GM18508 (cell line): Measurements from ENCODE around the gene DPP6.

ENCODE experiments used
- ATAC-seq: cut with Tn5 transposase; IDR thresholded peaks from one replicate; pipeline ENCODE4 v1.9.1; 2021; ENCODE audit warnings: moderate number of reproducible peaks; ENCODE audit not compliant: insufficient read depth, unreplicated experiment

The DPP6 gene

DNA sequence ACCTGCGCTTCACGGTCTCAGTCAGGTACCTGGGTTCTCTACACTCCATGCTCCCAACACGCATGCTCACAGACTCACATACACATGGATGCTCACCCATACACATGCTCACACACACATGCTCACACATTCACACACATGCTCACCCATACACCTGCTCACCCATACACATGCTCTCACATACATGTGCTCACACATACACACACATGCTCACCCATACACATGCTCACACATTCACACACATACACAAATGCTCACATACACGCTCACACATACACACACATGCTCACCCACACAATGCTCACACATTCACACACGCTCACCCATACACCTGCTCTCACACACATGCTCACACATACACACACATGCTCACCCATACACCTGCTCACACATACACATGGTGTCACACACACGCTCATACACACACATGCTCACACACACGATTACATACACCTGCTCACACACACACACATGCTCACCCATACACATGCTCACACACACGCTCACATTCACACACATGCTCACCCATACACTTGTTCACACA lies 830.8 kb downstream of the DPP6 start:
- ATAC-seq: no peak

DNA sequence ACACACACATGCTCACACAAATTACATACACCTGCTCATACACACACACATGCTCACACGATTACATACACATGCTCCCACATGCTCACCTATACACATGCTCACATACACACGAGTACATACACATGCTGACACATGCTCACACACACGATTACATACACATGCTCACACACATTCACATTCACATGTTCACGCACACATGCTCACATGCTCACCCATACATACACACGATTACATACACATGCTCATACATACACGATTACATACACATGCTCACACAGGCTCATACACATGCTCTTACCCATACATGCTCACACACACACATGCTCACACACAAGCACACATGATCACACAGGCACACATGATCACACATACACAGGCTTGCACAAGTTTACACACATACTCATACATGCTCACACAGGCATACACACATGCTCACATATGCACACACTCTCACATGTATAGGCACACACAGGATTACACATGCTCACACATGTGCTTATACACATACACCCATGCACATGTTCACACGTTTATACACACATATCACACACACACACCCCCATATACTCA lies 832.2 kb downstream of the DPP6 start:
- no peak for ATAC-seq

DNA sequence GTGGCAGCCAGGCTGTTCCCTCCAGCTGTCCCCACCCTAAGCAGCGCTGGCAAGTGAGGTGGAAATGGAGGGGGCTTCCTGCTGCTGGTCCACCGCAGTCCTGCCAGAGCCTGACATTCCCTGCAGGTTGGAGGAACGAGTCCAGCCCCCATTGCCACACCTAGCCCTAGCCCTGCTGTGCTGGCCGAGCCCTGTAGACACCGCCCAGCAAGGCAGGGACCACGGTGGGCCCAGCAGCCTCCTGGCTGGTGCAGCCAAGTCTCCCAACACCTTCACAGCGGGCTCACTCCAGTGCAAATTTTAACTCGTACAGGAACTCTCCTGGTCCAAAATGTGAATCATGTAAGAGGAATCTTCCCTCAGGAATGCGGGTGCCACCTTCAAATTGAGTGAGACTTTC lies 834.4 kb downstream of the DPP6 start:
- ATAC-seq: no peak

DNA sequence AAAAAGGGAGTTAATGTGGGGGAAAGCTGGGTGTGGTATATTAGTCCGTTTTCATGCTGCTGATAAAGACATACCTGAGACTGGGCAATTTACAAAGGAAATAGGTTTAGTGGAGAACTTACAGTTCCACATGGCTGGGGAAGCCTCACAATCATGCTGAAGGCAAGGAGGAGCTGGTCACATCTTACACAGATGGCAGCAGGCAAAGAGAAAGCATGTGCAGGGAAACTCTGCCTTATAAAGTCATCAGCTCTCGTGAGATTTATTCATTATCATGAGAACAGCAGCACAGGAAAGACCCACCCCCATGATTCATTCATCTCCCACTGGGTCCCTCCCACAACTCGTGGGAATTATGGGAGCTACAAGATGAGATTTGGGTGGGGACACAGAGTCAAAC lies 836.5 kb downstream of the DPP6 start:
- ATAC-seq: no peak

DNA sequence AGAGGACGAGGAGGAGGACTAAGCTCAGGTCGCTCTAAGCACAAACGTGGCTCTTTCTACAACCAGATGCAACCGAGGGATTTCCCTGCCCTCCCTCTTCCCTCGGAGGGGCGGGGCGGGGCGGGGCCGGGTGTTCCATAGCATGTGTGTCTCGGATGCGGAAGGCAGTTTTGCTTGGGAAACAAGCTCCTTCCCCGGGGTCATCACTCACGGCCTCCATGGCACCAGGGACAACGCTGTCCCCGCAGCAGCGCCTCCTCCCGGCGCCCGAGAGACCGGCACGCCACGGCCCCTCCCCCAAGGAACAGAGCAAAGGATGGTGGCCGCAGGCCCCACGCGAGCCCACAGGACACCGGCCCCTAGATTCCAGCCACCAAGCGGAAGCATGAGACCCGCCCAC lies 840.3 kb downstream of the DPP6 start:
- no peak for ATAC-seq

DNA sequence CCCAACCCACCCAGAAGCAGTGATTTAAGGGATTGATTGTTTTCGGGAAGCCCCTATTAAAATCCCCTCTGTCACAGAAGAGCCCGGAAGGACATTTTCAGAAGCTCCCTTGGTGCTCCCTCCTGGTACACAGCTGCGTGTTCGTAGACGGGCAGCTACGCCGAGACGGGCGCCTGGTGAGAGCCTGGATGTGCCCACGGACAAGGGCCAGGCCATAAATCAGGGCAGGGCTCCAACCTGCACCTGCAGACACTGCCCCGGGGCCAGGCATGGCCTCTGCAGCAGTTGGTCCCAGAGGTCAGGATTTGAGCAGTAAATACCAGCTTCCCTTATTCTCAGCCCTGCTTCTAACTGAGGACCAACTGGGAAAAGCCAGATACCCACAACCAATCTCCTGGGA lies 843.9 kb downstream of the DPP6 start:
- no peak for ATAC-seq

DNA sequence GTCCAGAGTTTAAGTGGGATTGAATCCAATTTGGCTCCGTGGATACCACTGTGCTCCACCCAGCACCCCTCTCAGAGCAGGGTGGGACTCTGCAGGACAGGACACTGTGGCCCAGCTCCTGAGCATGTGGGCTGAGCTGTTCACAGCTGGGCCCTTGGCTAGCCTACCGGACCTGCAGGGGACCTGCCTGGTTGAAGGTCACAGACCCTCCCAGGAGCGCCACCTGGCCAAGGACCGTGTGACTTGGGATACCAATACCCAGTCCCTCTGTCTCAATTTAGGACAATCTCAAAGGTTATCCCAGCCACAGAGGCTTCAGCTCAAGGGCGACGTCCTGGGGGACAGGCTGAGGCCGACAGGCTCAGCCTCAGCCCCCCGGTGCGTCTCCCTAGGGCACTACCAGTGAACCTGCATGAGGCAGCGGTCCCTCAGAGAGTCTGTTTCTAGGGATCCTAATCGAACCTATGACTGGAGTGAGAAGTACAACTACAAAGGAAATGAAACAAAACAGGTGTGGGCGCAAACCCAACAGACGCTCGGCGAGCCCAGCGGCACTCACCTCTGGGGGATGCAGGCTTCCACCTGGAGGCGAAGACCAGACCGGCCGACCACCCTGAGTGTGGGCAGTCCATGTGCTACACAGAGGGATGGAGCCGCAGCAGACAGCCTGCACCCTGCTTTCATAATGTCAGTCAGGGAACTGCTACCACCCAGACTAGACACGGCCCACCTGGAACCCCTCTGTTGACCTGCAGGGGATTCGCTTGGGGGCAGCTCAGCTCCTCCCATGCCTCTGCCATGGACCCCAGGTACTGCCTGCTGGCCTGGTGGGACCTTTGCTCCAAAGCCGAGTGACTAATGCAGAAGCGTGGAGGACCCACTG lies 847.0 kb downstream of the DPP6 start:
- ATAC-seq: no peak

DNA sequence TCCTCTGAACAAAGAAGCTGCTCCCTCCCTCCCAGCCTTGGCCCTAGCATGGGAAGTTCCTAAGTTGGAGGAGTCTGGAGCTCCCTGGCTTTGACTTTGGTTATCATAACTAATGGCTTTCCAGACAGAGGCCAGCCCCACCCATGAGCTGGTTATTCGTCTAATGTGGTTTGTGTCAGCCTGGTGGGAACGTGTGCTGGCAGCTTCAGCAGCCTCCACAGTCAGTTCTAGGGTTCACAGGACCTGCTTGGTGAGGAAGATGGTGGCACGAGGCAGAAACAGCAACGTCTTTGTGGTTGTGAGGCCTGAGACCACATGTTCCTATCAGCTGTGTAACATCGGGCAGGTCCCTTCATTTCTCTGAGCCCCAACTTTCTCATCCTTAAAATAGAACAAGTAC lies 847.7 kb downstream of the DPP6 start:
- no peak for ATAC-seq

DNA sequence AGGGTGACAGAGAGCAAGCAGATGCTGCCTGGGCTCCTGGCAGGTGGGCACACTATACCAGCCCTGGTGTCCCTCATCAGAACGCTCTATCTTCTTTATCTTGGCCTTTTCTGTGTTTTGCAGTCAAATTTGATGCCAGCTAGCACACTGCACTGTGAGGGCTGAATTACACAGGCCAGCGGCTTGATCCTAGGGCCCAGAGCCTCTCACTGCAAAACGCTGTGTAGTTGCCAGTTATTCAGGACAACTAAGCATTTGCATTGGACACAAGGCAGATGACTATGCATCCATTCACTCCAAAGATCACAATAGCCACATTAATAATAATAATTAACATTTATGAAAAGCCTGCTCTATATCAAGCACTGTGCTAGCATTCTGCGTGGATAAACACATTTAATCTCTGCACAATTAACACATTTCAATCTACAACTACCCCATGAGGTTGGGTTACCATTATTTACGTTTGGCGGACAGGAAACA lies 850.4 kb downstream of the DPP6 start:
- ATAC-seq: no peak

DNA sequence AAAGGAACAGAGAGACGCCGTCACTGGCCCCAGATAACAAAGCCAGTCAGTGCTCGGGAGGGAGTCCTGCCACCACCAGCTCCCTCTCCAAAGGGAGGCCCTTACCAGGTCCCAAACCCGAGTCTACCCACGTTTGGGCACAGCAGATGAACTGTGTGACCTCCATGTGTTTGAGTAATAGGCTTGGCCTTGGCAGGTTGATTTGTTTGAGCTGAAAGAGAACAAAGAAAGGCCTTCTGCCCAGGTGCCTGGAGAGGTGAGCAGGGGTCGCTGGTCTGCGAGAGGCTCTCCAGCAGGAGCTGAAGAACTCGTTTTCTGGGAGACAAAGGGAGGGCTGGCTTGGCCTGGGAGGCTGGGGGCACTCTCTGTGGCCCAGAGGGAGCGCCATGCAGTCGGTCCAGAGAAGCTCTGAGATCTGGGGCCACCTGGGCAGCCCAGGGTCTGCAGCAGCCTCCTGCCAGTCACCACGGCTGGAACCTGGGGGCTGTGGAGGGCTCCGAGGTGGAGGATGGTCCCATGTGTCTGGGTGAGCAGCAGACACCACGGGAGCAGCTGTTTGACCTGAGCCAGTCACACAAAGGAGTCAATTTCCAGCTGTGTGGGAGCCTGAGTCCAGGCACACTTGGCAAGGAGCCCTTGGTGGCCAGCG lies 851.0 kb downstream of the DPP6 start:
- no peak for ATAC-seq

DNA sequence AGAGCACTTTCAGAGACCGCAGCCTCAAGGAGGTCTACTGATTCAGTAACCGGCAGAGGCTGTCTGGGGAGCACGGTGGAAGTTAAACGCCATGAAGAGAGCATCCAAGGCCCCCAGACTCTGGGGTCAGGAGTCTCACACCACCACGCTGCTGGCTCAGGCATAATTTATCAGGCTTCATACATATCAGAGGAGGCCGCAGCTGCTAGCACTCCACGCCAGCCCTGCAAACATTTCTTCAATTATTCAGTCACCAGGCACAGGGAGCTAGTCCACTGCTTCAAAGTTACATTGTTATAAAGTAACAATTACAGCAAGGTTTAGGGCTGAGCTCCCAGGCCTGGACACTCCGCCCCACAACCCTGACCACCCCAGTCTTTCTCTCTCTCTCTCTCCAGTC lies 852.9 kb downstream of the DPP6 start:
- no peak for ATAC-seq

DNA sequence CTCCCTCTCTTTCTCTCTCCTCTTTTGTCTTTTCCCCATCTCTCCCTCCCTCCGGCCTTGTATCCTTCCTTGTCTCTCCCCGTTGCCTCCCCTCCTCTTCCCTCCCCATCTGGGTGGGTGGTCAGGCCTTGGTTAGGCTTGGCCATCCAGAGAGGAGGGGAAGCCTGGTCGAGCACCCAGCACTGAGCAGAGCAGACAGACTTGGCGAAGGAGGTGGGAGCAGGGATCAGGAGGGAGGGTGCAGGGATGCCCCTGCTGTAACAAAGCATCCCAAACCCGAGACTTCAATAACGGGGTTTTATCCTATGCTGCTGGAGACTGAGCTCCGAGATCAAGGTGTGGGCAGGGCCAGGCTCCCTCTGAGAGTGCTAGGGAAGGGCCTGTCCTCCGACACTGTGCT lies 853.4 kb downstream of the DPP6 start:
- ATAC-seq: no peak

DNA sequence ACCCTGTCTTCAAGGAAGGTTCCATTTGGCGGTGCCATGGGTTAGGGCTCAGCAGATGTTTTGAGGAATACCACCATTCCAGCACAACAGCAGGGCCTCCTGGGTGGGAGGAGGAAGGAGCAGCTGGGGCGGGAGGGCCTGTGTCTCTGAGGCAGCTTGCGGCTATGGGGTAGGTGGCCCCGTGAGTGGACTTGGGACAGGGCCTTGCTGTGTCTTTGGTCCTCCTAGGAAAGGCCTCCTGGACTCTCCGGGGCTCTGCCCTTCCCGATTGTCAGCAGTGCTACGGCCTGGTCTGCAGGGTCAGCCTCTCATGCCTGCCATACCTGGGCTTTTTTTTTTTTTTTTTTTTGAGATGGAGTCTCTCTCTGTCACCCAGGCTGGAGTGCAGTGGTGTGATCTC lies 854.0 kb downstream of the DPP6 start:
- no peak for ATAC-seq

DNA sequence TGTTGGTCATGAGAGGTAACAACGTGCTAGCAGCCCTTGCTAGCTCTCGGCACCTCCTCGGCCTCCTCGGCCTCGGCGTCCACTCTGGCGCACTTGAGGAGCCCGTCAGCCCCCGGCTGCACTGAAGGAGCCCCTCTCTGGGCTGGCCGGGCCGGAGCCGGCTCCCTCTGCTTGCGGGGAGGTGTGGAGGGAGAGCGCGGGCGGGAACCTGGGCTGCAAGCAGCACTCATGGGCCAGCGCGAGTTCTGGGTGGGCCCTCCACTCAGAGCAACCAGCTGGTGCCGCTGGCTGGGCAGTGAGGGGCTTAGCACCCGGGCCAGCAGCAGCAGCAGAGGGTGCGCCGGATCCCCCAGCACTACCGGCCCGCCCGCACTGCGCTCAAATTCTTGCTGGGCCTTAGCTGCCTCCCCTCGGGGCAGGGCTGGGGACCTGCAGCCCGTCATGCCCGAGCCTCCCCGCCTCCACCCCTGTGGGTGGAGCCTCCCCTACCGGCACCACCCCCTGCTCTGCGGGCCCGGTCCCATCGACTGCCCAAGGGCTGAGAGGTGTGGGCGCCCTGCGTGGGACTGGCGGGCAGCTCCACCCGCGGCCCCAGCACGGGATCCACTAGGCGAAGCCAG lies 854.6 kb downstream of the DPP6 start:
- ATAC-seq: no peak

DNA sequence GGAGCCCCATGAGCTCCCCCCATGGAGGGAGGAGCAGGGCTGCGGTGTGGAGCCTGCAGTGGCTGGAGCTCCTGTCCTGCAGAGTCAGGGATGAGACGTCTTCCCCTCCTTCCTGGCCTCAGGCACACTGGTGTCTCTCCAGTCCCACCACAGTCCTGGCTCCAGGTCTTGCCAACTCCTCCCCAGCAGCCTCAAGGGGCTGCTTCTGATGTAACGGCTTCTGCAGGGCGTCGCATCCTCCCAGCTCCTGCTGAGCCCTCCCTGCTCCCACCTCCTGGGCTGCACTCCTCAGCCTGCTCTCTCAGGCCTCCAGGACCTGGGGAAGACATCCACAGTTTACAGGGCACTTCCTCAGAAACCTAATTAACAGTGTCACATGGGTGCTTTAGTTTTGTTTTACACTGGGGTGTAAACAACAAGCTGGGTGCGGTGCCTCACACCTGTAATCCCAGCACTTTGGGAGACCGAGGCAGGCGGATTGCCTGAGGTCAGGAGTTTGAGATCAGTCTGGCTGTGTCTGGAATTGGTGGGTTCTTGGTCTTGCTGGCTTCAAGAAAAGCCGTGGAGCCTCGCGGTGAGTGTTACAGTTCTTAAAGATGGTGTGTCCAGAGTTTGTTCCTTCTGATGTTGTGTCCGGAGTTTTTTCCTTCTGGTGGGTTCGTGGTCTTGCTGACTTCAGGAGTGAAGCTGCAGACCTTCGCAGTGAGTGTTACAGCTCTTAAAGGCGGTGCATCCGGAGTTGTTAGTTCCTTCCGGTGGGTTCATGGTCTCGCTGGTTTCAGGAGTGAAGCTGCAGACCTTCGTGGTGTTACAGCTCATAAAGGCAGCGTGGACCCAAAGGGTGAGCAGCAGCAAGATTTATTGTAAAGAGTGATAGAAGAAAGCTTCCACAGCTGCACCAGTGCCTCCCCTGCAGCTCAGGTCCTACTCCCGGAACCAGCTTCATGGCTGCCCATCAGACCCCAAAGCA lies 855.7 kb downstream of the DPP6 start:
- no peak for ATAC-seq

DNA sequence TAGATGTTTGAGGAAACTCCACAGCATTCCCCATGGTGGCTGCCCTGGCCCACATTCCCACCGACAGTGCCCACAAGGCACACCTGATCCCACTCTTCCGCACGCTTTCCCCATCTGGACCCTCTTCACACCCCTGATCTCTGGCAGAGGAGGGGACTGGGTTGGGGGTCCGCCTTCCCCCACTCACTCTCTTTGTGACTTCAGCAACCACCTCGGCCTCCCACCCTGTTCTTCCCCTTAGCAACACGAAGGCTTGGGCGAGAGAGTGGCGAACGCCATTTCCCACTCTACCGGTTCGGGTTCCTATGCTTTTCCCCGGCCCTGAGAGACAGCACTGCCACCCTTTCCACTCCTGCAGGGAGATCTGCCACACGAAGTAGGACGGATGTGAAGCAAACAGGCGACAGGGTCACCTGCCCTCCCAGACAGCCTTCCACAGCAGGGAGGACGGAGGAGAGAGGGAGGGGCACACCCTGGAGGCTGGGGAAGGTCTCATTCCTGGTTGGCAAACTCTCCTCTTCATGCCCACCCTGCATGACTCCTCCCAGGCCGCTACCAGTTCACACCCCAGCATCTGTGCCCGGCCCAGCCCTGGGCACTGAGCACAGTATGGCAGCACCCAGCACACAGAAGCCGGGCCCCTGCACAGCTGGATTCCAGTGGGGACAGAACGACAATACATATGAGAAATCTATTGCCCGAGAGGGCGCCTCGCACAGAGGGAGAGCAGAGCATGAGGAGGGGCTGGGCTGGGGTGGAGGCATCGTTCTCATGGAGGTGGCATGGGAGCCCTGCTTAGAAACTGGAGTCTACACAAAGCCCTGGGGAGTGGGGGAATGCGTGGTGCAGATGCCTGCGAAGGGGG lies 857.3 kb downstream of the DPP6 start:
- no peak for ATAC-seq

DNA sequence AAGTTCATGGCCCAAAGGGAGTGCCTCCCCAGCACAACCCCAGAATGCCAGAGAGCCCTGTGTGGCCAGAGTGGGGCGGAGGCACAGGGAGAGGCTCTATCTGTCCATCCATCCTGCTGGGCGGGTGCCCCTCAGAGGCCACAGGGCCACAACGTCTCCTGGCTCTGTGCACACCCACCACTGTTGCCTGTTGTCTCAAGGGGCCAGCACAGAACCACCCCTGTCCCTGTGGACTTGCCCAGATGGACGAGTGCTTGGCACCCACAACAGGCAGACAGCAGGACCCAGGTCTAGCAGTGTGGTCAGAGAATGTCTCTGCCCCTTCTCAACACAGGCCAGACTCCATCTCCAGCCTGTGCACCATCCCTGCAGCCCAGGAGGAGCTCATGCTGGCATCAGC lies 857.9 kb downstream of the DPP6 start:
- ATAC-seq: no peak

DNA sequence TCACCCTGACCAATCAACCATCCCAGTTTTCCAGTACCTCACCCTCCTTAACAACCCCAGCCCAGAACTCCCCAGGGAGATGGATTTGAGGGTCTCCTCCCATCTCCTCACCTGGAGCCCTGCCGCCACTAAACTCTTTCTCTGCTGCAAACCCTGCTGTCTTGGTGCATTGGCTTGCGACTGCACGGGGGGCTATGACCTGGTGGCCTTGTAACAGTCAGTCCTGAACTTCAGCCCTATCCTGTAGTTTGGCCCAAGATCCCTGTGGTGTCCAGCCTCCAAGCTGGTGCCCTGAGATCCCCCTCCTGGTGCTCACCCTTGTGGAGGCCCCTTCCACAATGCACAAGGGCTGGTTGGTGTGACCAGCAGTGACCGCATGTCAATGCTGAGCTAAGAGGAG lies 858.8 kb downstream of the DPP6 start:
- ATAC-seq: no peak

DNA sequence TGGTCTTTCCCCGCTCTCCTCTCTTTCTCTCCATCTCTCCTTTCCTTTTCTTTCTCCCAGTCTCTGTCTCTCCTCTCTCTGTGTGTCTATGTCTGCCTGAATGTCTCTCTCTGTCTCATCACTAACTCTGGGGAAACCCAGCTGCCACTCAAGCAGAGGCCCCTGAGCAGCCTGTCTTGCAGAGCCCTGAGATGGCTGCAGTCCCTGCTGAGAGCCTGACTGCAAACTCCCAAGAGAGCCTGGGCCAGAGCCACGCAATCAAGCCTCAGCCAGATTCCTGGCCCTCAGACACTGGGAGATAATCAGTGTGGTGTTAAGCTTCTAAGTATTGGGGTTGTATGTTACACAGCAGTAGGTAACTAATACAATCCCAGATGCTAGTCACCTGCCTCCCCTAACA lies 859.2 kb downstream of the DPP6 start:
- ATAC-seq: no peak
